K562 (cell line): ENCODE results near the gene PTGER3. TPM values are rescaled to one million over a fixed set of nuclear protein-coding genes. Genes with fewer than 3 reads are reported as not detected.

Experiments used
- ATAC-seq: fragments of 200-7000 bp; cut with Tn5 transposase; 3 replicates; pipeline ENCODE4 v1.9.1; 2020; ENCODE audit warnings: moderate library complexity
- BruUV-seq: library from RNA; stranded (reverse); fragments of 400-500 nt; replicated peaks from 2 replicates; lab custom pipeline; 2021; lab: Mats Ljungman, UMichigan
- CTCF ChIA-PET: fragments of 300-600 bp; formaldehyde crosslinking; extraction: SDS; loops from one replicate; lab custom pipeline; 2021; ENCODE audit warnings: low intra/inter-chr PET ratio; lab: Yijun Ruan, JAX
- POLR2A ChIA-PET: fragments of 300-600, 350-650 bp; sonication (Branson Sonifier 250); formaldehyde crosslinking; extraction: SDS; loops from one replicate; lab custom pipeline; 2021; ENCODE audit warnings: antibody characterized with exemption, inconsistent platforms; lab: Yijun Ruan, JAX
- DNase-seq, 4 experiments: peaks; one replicate each; pipeline versions ENCODE4 v3.0.0 to v3.0.0-alpha.2; 2011 to 2018; ENCODE audit warnings: low spot score in 3 of 4, mixed read lengths in 3 of 4; ENCODE audit errors: extremely low read depth in 1 of 4
- FAIRE-seq: peaks from 2 replicates; lab custom pipeline; 2011; peaks lifted over from hg19 to GRCh38; lab: Jason Lieb, UNC
- H2AFZ ChIP-seq: 2 replicates; pipeline ENCODE4 v1.6.0; 2011; ENCODE audit warnings: low read depth, low read length, control low read depth, inconsistent platforms
- H3K27ac ChIP-seq: fragments of 200-600 bp; 3 replicates; pipeline ENCODE4 v1.8.0; 2011; ENCODE audit warnings: low read depth, mild to moderate bottlenecking, control low read depth, inconsistent platforms, low read length, moderate library complexity, mixed read lengths; ENCODE audit errors: extremely low read depth
- H3K27me3 ChIP-seq, 2 experiments: fragments of 300-600 bp in 1 of 2; 2 replicates in 1 of 2; 3 replicates in 1 of 2; pipeline versions ENCODE4 v1.6.0 to v1.8.0; 2011; ENCODE audit warnings: inconsistent platforms in 2 of 2, low read length in 2 of 2, mild to moderate bottlenecking in 1 of 2, mixed read lengths in 1 of 2, moderate library complexity in 1 of 2; ENCODE audit not compliant: control insufficient read depth in 2 of 2, insufficient read depth in 2 of 2
- H3K36me3 ChIP-seq: fragments of 300-600 bp; 3 replicates; pipeline ENCODE4 v1.8.0; 2011; ENCODE audit warnings: mild to moderate bottlenecking, low read length, inconsistent platforms; ENCODE audit not compliant: control insufficient read depth, insufficient read depth
- H3K4me1 ChIP-seq, 2 experiments: fragments of 200-600 bp in 1 of 2; replicated peaks in 1 of 2; 2 replicates in 1 of 2; 3 replicates in 1 of 2; pipeline versions ENCODE4 v1.5.1 to v1.8.0; 2011; ENCODE audit warnings: inconsistent platforms in 2 of 2, low read length in 2 of 2, mild to moderate bottlenecking in 1 of 2, mixed read lengths in 1 of 2, moderate library complexity in 1 of 2; ENCODE audit not compliant: control insufficient read depth in 2 of 2, insufficient read depth in 2 of 2
- H3K4me2 ChIP-seq: 2 replicates; pipeline ENCODE4 v1.6.1; 2011; ENCODE audit warnings: low read length, control low read depth, inconsistent platforms, mixed read lengths; ENCODE audit not compliant: insufficient read depth
- H3K4me3 ChIP-seq: fragments of 200-600 bp; sonication (generic), shearing (Covaris generic); 2 replicates; pipeline ENCODE4 v1.5.1; 2016; ENCODE audit warnings: control low read depth, inconsistent platforms
- H3K79me2 ChIP-seq: fragments of 200-600 bp; 3 replicates; pipeline ENCODE4 v1.8.0; 2011; ENCODE audit warnings: low read length, inconsistent platforms; ENCODE audit not compliant: control insufficient read depth, insufficient read depth
- H3K9ac ChIP-seq, 2 experiments: 2 replicates each; pipeline versions ENCODE4 v1.6.0 to v1.6.1; 2011; ENCODE audit warnings: low read depth in 2 of 2, low read length in 2 of 2, control low read depth in 1 of 2, inconsistent platforms in 1 of 2, mild to moderate bottlenecking in 1 of 2, mixed read lengths in 1 of 2; ENCODE audit not compliant: insufficient read depth in 1 of 2
- H3K9me1 ChIP-seq: one replicate; pipeline ENCODE4 v1.6.0; 2011; ENCODE audit warnings: inconsistent platforms, mild to moderate bottlenecking, low read length, moderate library complexity; ENCODE audit not compliant: control insufficient read depth, insufficient read depth
- H3K9me3 ChIP-seq: replicated peaks from 2 replicates; pipeline ENCODE4 v1.5.1; 2011; ENCODE audit warnings: low read depth, low read length, inconsistent platforms; ENCODE audit not compliant: control insufficient read depth, insufficient read depth
- H4K20me1 ChIP-seq: replicated peaks from 2 replicates; pipeline ENCODE4 v1.6.1; 2011; ENCODE audit warnings: low read length, inconsistent platforms, mixed read lengths; ENCODE audit not compliant: control insufficient read depth, insufficient read depth
- FOXJ2 ChIP-seq: fragments of 200-800 bp; sonication (Bioruptor generic); IDR thresholded peaks from 2 replicates; pipeline ENCODE4 v1.6.1; 2016; ENCODE audit warnings: missing genetic modification characterization, missing compliant biosample characterization
- KAT2B ChIP-seq: IDR thresholded peaks from one replicate; pipeline ENCODE4 v1.6.1; 2012; ENCODE audit warnings: low read depth, mild to moderate bottlenecking, control low read depth, inconsistent platforms, low read length, moderate library complexity
- MTA1 ChIP-seq: fragments of 450-650 bp; IDR thresholded peaks from 2 replicates; pipeline ENCODE4 v1.6.1; 2017; ENCODE audit warnings: borderline replicate concordance
- ZNF274 ChIP-seq: IDR thresholded peaks from 2 replicates; pipeline ENCODE4 v1.6.1; 2011; ENCODE audit warnings: low read depth, mild to moderate bottlenecking, low read length, moderate library complexity, borderline replicate concordance
- WGBS: fragments of 100-300 bp; shearing (Covaris generic); methylation state at CpG from one replicate; pipeline ENCODE4 v1.1.6; 2016; ENCODE audit warnings: low coverage, mixed read lengths; ENCODE audit not compliant: insufficient coverage; ENCODE audit errors: missing lambda C conversion rate; 5-methylcytosine and 5-hydroxymethylcytosine counted together
- in situ Hi-C: fragments of 300-500 bp; cut with MboI; formaldehyde crosslinking; loops from 4 replicates; pipeline ENCODE4 v1.15.0; 2018; ENCODE audit warnings: inconsistent platforms, mixed read lengths
- intact Hi-C: fragments of 100-400 bp; cut with micrococcal nuclease; formaldehyde crosslinking; loops from 2 replicates; pipeline ENCODE4 v1.14.2; 2022
- polyA plus RNA-seq, 8 experiments: library from polyadenylated mRNA; depleted of rRNA in 4 of 8; stranded (reverse) in 5 of 8; unstranded in 3 of 8; fragments of >200 nt; fragmentation: Nextera tagmentation in 2 of 8; fragmentation: Illumina TruSeq in 1 of 8; extraction: Ambion mirVana in 2 of 8; extraction: Trizol in 1 of 8; gene quantifications; 2 replicates each; pipeline versions ENCODE4 v1.2.1 to v1.2.3, GENCODE V29; 2011 to 2014; ENCODE audit warnings: inconsistent platforms in 1 of 8, missing spikeins in 1 of 8
- total RNA-seq, 7 experiments: library from RNA; depleted of rRNA in 6 of 7; stranded (reverse); fragments of >200 nt in 6 of 7; fragmentation: Illumina TruSeq in 2 of 7; extraction: Trizol in 2 of 7; gene quantifications; 2 replicates each; pipeline versions ENCODE4 v1.2.1 to v1.2.3, GENCODE V29; 2011 to 2021; ENCODE audit warnings: low replicate concordance in 1 of 7
- TF ChIP-seq, protein P1 (sequence below): fragments of 250-450 bp; sonication (Bioruptor Pico); IDR thresholded peaks from 2 replicates; pipeline ENCODE4 v1.8.0; 2021; ENCODE audit warnings: moderate library complexity, mild to moderate bottlenecking, inconsistent platforms
- TF ChIP-seq, protein P2 (sequence below): fragments of 250-450 bp; sonication (Bioruptor Pico); IDR thresholded peaks from 2 replicates; pipeline ENCODE4 v1.9.0; 2021; ENCODE audit warnings: mild to moderate bottlenecking
- TF ChIP-seq, protein P3 (sequence below): fragments of 200-800 bp; sonication (Bioruptor generic); IDR thresholded peaks from 2 replicates; pipeline ENCODE4 v1.6.1; 2017; ENCODE audit warnings: missing genetic modification characterization, missing compliant biosample characterization
- TF ChIP-seq, protein P4 (sequence below): fragments of 450-650 bp; IDR thresholded peaks from 2 replicates; pipeline ENCODE4 v1.6.1; 2016; ENCODE audit warnings: mild to moderate bottlenecking, moderate library complexity

PTGER3 gene
- total and polyA plus RNA-seq, 9 of the 15 experiments (the other 6 are each of a cell fraction or from before 2014, with no cell fraction given) = 3.8 to 28.5 (median 14.2) TPM

DNA sequence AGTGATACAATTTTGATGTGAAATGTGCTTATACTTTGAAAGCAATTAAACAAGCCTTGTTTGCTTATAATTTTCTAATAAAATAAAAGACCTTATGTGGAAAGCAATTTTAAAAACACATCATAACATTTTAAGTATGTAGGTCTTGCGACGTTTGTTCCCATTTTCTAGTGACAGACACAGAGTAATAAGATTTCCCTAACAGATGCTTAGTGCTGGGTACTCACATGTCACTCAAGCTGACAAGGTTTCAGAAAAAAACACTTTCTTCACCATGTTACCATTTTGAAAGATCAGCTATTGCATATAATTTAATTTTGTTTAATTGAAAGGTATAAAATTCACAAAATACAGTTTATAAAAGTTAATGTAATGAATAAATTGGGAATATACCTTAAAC lies 47.3 kb upstream of the PTGER3 start:
- FAIRE-seq = no peak
- Histone ChIP-seq H2AFZ (no peak overlapping the region), H3K79me2 (no peaks in the 10 kb centered on the region), H3K27me3 (no peaks in the 10 kb centered on the region), H3K36me3 (no peaks in the 10 kb centered on the region), H3K4me1 (no peaks in the 10 kb centered on the region), H3K9me3 (no peaks in the 10 kb centered on the region), H4K20me1 (no peaks in the 10 kb centered on the region), H3K27ac (no peak overlapping the region), H3K4me2 (no peak overlapping the region), H3K9ac (no peak overlapping the region), H3K4me3 (no peak overlapping the region), H3K9me1 (no peaks in the 10 kb centered on the region)
- in situ Hi-C loops (no loop called here), intact Hi-C loops (loop anchor here (5.0 kb wide), 2 partner anchors 427 to 942 kb away; no protein-coding TSS in a partner anchor)
- CTCF ChIA-PET = no interaction called here
- no TSS peak for BruUV-seq
- WGBS = 0% methylated on average over 2 of the region's 2 CpGs
- no peak for DNase-seq
- no peak for ATAC-seq
- POLR2A ChIA-PET = interaction anchor here (2.0 kb wide), 1 partner anchor 14 kb away, joined by 6 read pairs; the partner anchor contains the start of gene ZRANB2
- TF ChIP-seq, protein P1, sequence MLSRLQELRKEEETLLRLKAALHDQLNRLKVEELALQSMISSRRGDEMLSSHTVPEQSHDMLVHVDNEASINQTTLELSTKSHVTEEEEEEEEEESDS (CRISPR knock-in tag) = no peak
- TF ChIP-seq, protein P2, sequence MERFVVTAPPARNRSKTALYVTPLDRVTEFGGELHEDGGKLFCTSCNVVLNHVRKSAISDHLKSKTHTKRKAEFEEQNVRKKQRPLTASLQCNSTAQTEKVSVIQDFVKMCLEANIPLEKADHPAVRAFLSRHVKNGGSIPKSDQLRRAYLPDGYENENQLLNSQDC (CRISPR knock-in tag) = no peak
- TF ChIP-seq, protein P3, sequence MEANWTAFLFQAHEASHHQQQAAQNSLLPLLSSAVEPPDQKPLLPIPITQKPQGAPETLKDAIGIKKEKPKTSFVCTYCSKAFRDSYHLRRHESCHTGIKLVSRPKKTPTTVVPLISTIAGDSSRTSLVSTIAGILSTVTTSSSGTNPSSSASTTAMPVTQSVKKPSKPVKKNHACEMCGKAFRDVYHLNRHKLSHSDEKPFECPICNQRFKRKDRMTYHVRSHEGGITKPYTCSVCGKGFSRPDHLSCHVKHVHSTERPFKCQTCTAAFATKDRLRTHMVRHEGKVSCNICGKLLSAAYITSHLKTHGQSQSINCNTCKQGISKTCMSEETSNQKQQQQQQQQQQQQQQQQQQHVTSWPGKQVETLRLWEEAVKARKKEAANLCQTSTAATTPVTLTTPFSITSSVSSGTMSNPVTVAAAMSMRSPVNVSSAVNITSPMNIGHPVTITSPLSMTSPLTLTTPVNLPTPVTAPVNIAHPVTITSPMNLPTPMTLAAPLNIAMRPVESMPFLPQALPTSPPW (CRISPR knock-in tag) = no peak
- TF ChIP-seq MTA1 (no peak), ZNF274 (no peak), FOXJ2 (tag) (no peak), KAT2B (no peak)
- TF ChIP-seq, protein P4, sequence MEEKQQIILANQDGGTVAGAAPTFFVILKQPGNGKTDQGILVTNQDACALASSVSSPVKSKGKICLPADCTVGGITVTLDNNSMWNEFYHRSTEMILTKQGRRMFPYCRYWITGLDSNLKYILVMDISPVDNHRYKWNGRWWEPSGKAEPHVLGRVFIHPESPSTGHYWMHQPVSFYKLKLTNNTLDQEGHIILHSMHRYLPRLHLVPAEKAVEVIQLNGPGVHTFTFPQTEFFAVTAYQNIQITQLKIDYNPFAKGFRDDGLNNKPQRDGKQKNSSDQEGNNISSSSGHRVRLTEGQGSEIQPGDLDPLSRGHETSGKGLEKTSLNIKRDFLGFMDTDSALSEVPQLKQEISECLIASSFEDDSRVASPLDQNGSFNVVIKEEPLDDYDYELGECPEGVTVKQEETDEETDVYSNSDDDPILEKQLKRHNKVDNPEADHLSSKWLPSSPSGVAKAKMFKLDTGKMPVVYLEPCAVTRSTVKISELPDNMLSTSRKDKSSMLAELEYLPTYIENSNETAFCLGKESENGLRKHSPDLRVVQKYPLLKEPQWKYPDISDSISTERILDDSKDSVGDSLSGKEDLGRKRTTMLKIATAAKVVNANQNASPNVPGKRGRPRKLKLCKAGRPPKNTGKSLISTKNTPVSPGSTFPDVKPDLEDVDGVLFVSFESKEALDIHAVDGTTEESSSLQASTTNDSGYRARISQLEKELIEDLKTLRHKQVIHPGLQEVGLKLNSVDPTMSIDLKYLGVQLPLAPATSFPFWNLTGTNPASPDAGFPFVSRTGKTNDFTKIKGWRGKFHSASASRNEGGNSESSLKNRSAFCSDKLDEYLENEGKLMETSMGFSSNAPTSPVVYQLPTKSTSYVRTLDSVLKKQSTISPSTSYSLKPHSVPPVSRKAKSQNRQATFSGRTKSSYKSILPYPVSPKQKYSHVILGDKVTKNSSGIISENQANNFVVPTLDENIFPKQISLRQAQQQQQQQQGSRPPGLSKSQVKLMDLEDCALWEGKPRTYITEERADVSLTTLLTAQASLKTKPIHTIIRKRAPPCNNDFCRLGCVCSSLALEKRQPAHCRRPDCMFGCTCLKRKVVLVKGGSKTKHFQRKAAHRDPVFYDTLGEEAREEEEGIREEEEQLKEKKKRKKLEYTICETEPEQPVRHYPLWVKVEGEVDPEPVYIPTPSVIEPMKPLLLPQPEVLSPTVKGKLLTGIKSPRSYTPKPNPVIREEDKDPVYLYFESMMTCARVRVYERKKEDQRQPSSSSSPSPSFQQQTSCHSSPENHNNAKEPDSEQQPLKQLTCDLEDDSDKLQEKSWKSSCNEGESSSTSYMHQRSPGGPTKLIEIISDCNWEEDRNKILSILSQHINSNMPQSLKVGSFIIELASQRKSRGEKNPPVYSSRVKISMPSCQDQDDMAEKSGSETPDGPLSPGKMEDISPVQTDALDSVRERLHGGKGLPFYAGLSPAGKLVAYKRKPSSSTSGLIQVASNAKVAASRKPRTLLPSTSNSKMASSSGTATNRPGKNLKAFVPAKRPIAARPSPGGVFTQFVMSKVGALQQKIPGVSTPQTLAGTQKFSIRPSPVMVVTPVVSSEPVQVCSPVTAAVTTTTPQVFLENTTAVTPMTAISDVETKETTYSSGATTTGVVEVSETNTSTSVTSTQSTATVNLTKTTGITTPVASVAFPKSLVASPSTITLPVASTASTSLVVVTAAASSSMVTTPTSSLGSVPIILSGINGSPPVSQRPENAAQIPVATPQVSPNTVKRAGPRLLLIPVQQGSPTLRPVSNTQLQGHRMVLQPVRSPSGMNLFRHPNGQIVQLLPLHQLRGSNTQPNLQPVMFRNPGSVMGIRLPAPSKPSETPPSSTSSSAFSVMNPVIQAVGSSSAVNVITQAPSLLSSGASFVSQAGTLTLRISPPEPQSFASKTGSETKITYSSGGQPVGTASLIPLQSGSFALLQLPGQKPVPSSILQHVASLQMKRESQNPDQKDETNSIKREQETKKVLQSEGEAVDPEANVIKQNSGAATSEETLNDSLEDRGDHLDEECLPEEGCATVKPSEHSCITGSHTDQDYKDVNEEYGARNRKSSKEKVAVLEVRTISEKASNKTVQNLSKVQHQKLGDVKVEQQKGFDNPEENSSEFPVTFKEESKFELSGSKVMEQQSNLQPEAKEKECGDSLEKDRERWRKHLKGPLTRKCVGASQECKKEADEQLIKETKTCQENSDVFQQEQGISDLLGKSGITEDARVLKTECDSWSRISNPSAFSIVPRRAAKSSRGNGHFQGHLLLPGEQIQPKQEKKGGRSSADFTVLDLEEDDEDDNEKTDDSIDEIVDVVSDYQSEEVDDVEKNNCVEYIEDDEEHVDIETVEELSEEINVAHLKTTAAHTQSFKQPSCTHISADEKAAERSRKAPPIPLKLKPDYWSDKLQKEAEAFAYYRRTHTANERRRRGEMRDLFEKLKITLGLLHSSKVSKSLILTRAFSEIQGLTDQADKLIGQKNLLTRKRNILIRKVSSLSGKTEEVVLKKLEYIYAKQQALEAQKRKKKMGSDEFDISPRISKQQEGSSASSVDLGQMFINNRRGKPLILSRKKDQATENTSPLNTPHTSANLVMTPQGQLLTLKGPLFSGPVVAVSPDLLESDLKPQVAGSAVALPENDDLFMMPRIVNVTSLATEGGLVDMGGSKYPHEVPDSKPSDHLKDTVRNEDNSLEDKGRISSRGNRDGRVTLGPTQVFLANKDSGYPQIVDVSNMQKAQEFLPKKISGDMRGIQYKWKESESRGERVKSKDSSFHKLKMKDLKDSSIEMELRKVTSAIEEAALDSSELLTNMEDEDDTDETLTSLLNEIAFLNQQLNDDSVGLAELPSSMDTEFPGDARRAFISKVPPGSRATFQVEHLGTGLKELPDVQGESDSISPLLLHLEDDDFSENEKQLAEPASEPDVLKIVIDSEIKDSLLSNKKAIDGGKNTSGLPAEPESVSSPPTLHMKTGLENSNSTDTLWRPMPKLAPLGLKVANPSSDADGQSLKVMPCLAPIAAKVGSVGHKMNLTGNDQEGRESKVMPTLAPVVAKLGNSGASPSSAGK = no peak
